Measurements from ENCODE around the gene PBX4.

PBX4 gene

DNA sequence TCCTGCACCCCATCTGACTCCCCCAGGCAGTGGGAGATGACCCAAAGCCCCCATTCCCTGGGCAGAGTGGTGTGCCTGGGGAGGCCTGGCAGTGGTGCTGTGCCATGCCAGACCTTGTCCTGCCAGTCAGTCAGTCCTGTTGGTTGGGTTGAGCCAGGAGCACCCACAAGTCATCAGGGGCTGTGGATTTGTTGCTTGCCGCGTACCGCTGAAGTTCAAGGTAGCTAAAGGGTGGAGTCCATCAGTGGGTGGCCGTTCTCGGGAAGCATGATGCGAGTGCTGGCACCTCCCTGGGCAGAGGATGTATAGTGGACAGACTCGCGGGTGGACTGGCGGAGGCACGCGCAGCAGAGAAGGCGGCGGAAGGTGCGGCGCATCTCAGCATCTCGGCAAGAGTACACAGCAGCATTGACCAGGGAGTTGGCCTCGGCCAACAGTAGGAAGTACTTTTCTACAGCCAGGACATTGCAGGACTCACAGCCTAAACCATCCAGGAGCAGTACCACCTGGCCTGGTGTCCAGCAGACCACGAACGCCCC lies 5.6 kb upstream of the PBX4 start:
- TF ChIP-seq, protein P1, sequence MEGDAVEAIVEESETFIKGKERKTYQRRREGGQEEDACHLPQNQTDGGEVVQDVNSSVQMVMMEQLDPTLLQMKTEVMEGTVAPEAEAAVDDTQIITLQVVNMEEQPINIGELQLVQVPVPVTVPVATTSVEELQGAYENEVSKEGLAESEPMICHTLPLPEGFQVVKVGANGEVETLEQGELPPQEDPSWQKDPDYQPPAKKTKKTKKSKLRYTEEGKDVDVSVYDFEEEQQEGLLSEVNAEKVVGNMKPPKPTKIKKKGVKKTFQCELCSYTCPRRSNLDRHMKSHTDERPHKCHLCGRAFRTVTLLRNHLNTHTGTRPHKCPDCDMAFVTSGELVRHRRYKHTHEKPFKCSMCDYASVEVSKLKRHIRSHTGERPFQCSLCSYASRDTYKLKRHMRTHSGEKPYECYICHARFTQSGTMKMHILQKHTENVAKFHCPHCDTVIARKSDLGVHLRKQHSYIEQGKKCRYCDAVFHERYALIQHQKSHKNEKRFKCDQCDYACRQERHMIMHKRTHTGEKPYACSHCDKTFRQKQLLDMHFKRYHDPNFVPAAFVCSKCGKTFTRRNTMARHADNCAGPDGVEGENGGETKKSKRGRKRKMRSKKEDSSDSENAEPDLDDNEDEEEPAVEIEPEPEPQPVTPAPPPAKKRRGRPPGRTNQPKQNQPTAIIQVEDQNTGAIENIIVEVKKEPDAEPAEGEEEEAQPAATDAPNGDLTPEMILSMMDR (conservative IDR thresholded peaks at IDR 0.05; ENCODE audit: low read length), result no peak
- no peak for DNase-seq (ENCODE audit: low read depth)

DNA sequence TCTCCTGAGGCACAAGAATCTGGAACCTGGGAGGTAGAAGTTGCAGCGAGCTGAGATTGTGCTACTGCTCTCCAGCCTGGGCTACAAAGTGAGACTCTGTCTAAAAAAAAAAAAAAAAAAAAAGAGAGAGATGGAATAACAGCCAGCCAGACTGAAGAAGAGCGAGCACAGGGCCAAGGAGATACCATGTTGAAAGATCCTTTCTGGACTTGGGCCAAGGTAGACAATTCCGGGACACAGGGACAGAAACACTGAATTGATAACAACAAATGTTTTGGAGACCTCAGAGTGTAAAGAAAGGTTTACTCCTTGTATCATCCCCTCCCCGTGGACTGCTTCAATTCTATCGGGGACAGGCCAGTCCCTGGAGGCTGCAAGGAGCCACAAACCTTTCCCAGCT lies 4.9 kb upstream of the PBX4 start:
- DNase-seq (ENCODE audit: low read depth), result no peak

More for the DNA sequence above, 5.6 kb upstream of the PBX4 start:
- H3K4me3 ChIP-seq (ENCODE audit: low read length), result no peak overlapping the region

DNA sequence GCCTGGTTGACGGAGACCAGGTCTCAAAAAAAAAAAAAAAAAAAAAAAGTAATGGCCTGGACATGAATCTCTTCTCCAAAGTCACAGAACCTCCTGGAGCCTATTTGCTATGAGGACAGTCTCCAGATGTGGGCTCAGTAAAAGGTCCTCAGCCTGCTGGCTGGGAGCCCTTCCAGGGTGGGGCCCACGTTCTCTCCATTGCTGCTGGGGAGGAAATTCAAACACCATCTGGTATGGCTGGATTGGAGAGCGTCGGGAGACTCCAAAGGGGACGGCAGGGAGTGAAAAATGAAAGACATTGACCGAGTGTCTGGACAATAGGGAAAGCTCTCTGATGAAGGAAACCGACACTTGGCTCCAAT lies 1.3 kb upstream of the PBX4 start:
- no peak for DNase-seq (ENCODE audit: low read depth)
- H3K4me3 ChIP-seq (ENCODE audit: low read length), result no peak overlapping the region
- TF ChIP-seq, protein P1 (conservative IDR thresholded peaks at IDR 0.05; ENCODE audit: low read length), result no peak

More for the DNA sequence above, 4.9 kb upstream of the PBX4 start:
- no peak overlapping the region for H3K4me3 ChIP-seq (ENCODE audit: low read length)
- TF ChIP-seq, protein P1 (conservative IDR thresholded peaks at IDR 0.05; ENCODE audit: low read length), result no peak

DNA sequence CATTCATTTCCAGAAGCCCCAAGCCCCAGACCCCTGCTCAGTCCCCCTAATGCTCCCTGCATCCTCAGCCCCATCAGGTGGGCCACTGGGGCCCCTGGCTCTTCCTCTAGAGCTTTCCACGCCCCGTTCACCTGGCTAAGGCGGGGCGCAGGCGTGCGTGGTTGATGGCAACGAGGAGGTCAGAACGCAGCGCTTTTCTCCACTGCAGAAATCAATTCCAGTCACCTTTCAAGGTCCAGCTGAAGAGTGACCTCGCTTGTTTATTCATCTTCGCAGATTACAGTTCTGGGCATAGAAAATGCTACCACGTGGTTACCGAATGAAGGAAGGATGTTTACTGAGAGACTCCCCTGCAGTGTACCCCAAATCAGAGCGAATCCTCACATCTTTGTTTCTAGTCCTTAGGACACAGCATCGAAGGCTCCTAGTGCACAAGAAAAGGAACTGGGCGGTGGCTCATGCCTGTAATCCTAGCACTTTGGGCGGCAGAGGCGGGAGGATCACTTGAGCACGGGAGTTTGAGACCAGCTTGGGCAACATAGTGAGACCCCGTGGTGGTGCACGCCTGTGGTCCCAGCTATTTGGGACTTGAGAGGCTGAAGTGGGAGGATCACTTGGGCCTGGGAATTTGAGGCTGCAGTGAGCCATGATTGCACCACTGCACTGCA lies 828 bp upstream of the PBX4 start:
- peak overlapping the region; percentile 62 for H3K4me3 ChIP-seq (ENCODE audit: low read length)
- no peak for DNase-seq (ENCODE audit: low read depth)
- TF ChIP-seq, protein P1 (conservative IDR thresholded peaks at IDR 0.05; ENCODE audit: low read length), result no peak

DNA sequence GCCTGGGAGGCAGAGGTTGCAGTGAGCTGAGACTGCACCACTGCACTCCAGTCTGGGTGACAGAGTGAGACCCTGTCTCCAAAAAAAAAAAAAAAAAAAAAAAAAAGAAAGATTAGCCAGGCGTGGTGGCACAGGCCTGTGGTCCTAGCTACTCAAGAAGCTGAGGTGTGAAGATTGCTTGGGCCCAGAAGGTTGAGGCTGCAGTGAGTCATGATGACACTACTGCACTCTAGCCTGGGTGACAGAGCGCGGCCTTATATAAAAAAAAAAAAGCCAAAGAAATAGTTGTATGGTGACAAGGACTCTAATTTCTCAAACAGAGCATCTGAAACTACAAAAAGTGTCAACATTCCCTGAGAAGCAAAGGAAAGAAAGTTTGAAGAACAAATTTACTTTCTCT lies 3.4 kb downstream of the PBX4 start:
- TF ChIP-seq, protein P1 (conservative IDR thresholded peaks at IDR 0.05; ENCODE audit: low read length), result no peak
- H3K4me3 ChIP-seq (ENCODE audit: low read length), result no peak overlapping the region
- DNase-seq (ENCODE audit: low read depth), result peak; percentile 58

DNA sequence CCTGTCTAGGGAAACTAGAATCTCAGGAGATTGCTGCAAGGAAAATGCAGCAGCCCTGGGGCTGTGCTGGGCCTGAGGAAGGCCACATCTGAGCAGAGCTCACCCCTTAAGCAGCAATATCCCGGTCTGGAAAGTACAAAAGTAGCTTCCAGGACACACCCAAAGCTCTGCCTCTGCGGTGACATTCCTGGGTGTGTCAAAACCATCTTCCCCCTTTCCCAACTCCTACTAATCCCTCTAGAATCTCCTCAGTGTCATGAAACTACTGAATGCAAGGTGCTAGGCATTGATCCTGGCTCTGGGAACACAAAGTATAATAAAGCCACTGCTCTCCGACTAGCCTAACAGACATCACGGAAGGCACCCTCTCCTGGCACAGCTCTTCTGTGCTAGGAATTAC lies 5.0 kb downstream of the PBX4 start:
- peak; percentile 73 for DNase-seq (ENCODE audit: low read depth)
- TF ChIP-seq, protein P1 (conservative IDR thresholded peaks at IDR 0.05; ENCODE audit: low read length), result no peak
- H3K4me3 ChIP-seq (ENCODE audit: low read length), result no peak overlapping the region
